Activated T-cell treated with anti-CD3 and anti-CD28 coated beads, Interleukin-2, amount 50 U/mL, for 4 hours (primary cell): ENCODE measurements around the gene ZMYND8. TPM values are rescaled to one million over a fixed set of nuclear protein-coding genes. Genes with fewer than 3 reads are reported as not detected.

ENCODE experiments used
- ATAC-seq, 2 donors: fragments of 200-7000 bp; cut with Tn5 transposase; one replicate each; pipeline ENCODE4 v1.10.0; 2021
- DNase-seq: peaks from one replicate; pipeline ENCODE4 v3.0.0-alpha.2; 2020
- H3K27me3 Mint-ChIP-seq: one replicate; pipeline ENCODE4 v1.8.0; 2021; ENCODE audit warnings: low read depth, mixed read lengths
- H3K36me3 Mint-ChIP-seq: one replicate; pipeline ENCODE4 v1.8.0; 2022; ENCODE audit warnings: mixed read lengths; ENCODE audit not compliant: insufficient read depth
- H3K4me1 Mint-ChIP-seq: one replicate; pipeline ENCODE4 v1.8.0; 2021; ENCODE audit warnings: low read depth, mixed read lengths
- H3K4me3 Mint-ChIP-seq: one replicate; pipeline ENCODE4 v1.8.0; 2021; ENCODE audit warnings: mild to moderate bottlenecking, moderate library complexity, mixed read lengths
- H3K9me3 Mint-ChIP-seq: one replicate; pipeline ENCODE4 v1.8.0; 2021; ENCODE audit warnings: mixed read lengths
- total RNA-seq, 3 donors: library from RNA; stranded (reverse); gene quantifications; one replicate each; pipeline ENCODE4 v1.2.1, GENCODE V29; 2021

ZMYND8 gene
- total RNA-seq, 3 donors from 2014 or later: 15.6 to 18.7 (median 17.5) TPM

- Mint-ChIP-seq H3K9me3 (no peaks in the 10 kb centered on the region), H3K27me3 (no peaks in the 10 kb centered on the region), H3K4me3 (no peak overlapping the region), H3K4me1 (peaks cover 30% of the 10 kb centered on the region), H3K36me3 (peaks cover 46% of the 10 kb centered on the region)
- no peak for ATAC-seq
- no peak for DNase-seq
Measured at GRCh38 chr20:47276851-47277534, 79.5 kb downstream of the ZMYND8 start.

- H3K9me3 Mint-ChIP-seq: no peaks in the 10 kb centered on the region
- no peaks in the 10 kb centered on the region for H3K27me3 Mint-ChIP-seq
- peaks cover 30% of the 10 kb centered on the region for H3K4me1 Mint-ChIP-seq
- peaks cover 40% of the 10 kb centered on the region for H3K36me3 Mint-ChIP-seq
- no peak for DNase-seq
- H3K4me3 Mint-ChIP-seq: no peak overlapping the region
- no peak for ATAC-seq
Measured at GRCh38 chr20:47276251-47276650, 80.2 kb downstream of the ZMYND8 start.

GRCh38 chr20:47275548-47275947 lies 81.0 kb downstream of the ZMYND8 start:
- H3K4me3 Mint-ChIP-seq: no peak overlapping the region
- ATAC-seq (no peak), DNase-seq (no peak)
- H3K27me3 Mint-ChIP-seq: no peaks in the 10 kb centered on the region
- H3K9me3 Mint-ChIP-seq: no peaks in the 10 kb centered on the region
- peaks cover 32% of the 10 kb centered on the region for H3K36me3 Mint-ChIP-seq
- peaks cover 30% of the 10 kb centered on the region for H3K4me1 Mint-ChIP-seq

- peak overlapping the region; percentile 69 for H3K4me3 Mint-ChIP-seq
- H3K27me3 Mint-ChIP-seq: no peaks in the 10 kb centered on the region
- DNase-seq (peak; percentile 10), ATAC-seq (peak; percentile 99)
- H3K4me1 Mint-ChIP-seq: peaks cover 30% of the 10 kb centered on the region
- peaks cover 30% of the 10 kb centered on the region for H3K36me3 Mint-ChIP-seq
- no peaks in the 10 kb centered on the region for H3K9me3 Mint-ChIP-seq
Measured at GRCh38 chr20:47274401-47275108, 81.9 kb downstream of the ZMYND8 start.

- no peak for ATAC-seq
- Mint-ChIP-seq H3K36me3 (peaks cover 28% of the 10 kb centered on the region), H3K4me1 (peaks cover 30% of the 10 kb centered on the region), H3K9me3 (no peaks in the 10 kb centered on the region), H3K27me3 (no peaks in the 10 kb centered on the region), H3K4me3 (no peak overlapping the region)
- no peak for DNase-seq
Measured at GRCh38 chr20:47273591-47274235, 82.8 kb downstream of the ZMYND8 start.

GRCh38 chr20:47272893-47273590 lies 83.5 kb downstream of the ZMYND8 start:
- H3K9me3 Mint-ChIP-seq: no peaks in the 10 kb centered on the region
- H3K4me1 Mint-ChIP-seq: peaks cover 30% of the 10 kb centered on the region
- no peaks in the 10 kb centered on the region for H3K27me3 Mint-ChIP-seq
- H3K36me3 Mint-ChIP-seq: peaks cover 27% of the 10 kb centered on the region
- DNase-seq (peak; percentile 44), ATAC-seq (peak; percentile 69 to 73)
- H3K4me3 Mint-ChIP-seq: no peak overlapping the region

GRCh38 chr20:47271046-47271615 lies 85.4 kb downstream of the ZMYND8 start:
- ATAC-seq: no peak
- Mint-ChIP-seq H3K36me3 (peaks cover 27% of the 10 kb centered on the region), H3K9me3 (no peaks in the 10 kb centered on the region), H3K4me1 (peaks cover 30% of the 10 kb centered on the region), H3K27me3 (no peaks in the 10 kb centered on the region), H3K4me3 (no peak overlapping the region)
- no peak for DNase-seq

- no peak overlapping the region for H3K4me3 Mint-ChIP-seq
- peaks cover 24% of the 10 kb centered on the region for H3K36me3 Mint-ChIP-seq
- no peak for ATAC-seq
Measured at GRCh38 chr20:47269309-47270165, 87.0 kb downstream of the ZMYND8 start.

GRCh38 chr20:47267621-47268020 lies 88.9 kb downstream of the ZMYND8 start:
- Mint-ChIP-seq H3K4me1 (peaks cover 5% of the 10 kb centered on the region), H3K27me3 (no peaks in the 10 kb centered on the region), H3K36me3 (peaks cover 18% of the 10 kb centered on the region), H3K4me3 (no peak overlapping the region), H3K9me3 (no peaks in the 10 kb centered on the region)
- ATAC-seq (no peak), DNase-seq (no peak)

More at GRCh38 chr20:47269309-47270165, 87.0 kb downstream of the ZMYND8 start:
- Mint-ChIP-seq H3K27me3 (no peaks in the 10 kb centered on the region), H3K9me3 (no peaks in the 10 kb centered on the region), H3K4me1 (peaks cover 21% of the 10 kb centered on the region)
- DNase-seq: no peak

GRCh38 chr20:47266847-47267515 lies 89.5 kb downstream of the ZMYND8 start:
- Mint-ChIP-seq H3K9me3 (no peaks in the 10 kb centered on the region), H3K36me3 (peaks cover 17% of the 10 kb centered on the region), H3K27me3 (no peaks in the 10 kb centered on the region), H3K4me1 (peaks cover 6% of the 10 kb centered on the region), H3K4me3 (no peak overlapping the region)
- ATAC-seq: no peak
- no peak for DNase-seq

GRCh38 chr20:47265984-47266383 lies 90.5 kb downstream of the ZMYND8 start:
- Mint-ChIP-seq H3K36me3 (peaks cover 21% of the 10 kb centered on the region), H3K4me1 (peaks cover 6% of the 10 kb centered on the region), H3K9me3 (no peaks in the 10 kb centered on the region), H3K4me3 (no peak overlapping the region), H3K27me3 (no peaks in the 10 kb centered on the region)
- DNase-seq: no peak
- ATAC-seq: no peak

- Mint-ChIP-seq H3K9me3 (no peaks in the 10 kb centered on the region), H3K36me3 (peaks cover 26% of the 10 kb centered on the region), H3K4me3 (no peak overlapping the region), H3K27me3 (no peaks in the 10 kb centered on the region), H3K4me1 (peaks cover 9% of the 10 kb centered on the region)
- no peak for DNase-seq
- no peak for ATAC-seq
Measured at GRCh38 chr20:47265214-47265613, 91.3 kb downstream of the ZMYND8 start.
